DND-41 (cell line): ENCODE results near the gene HRH4.

ENCODE experiments used
- ATAC-seq: fragments of 200-7000 bp; cut with Tn5 transposase; 3 replicates; pipeline ENCODE4 v1.9.1; 2021; ENCODE audit warnings: low read depth; ENCODE audit not compliant: insufficient read depth
- DNase-seq: peaks from one replicate; pipeline ENCODE4 v3.0.0-alpha.2; 2020
- H2AFZ ChIP-seq: 2 replicates; pipeline ENCODE4 v1.6.0; 2012; ENCODE audit warnings: low read depth, low read length
- H3K27ac ChIP-seq: 2 replicates; pipeline ENCODE4 v1.5.1; 2012; ENCODE audit warnings: low read length, inconsistent platforms
- H3K27me3 ChIP-seq: fragments of 200-600 bp; sonication (generic); 2 replicates; pipeline ENCODE4 v1.6.0; 2012; ENCODE audit warnings: low read length, mild to moderate bottlenecking, inconsistent platforms; ENCODE audit not compliant: insufficient read depth, poor library complexity
- H3K36me3 ChIP-seq: 2 replicates; pipeline ENCODE4 v1.5.1; 2012; ENCODE audit warnings: low read length, inconsistent platforms; ENCODE audit not compliant: insufficient read depth
- H3K4me1 ChIP-seq: 2 replicates; pipeline ENCODE4 v1.5.1; 2012; ENCODE audit warnings: mild to moderate bottlenecking, low read length; ENCODE audit not compliant: insufficient read depth
- H3K4me2 ChIP-seq: 2 replicates; pipeline ENCODE4 v1.6.0; 2012; ENCODE audit warnings: mild to moderate bottlenecking, moderate library complexity, low read length, inconsistent platforms; ENCODE audit not compliant: insufficient read depth
- H3K4me3 ChIP-seq, 2 experiments: fragments of 200-600 bp in 1 of 2; shearing (Covaris generic) in 1 of 2; 2 replicates each; pipeline ENCODE4 v1.5.1; 2012 to 2016; ENCODE audit warnings: inconsistent platforms in 2 of 2, low read length in 2 of 2, mild to moderate bottlenecking in 2 of 2, low read depth in 1 of 2, moderate library complexity in 1 of 2
- H3K79me2 ChIP-seq: 2 replicates; pipeline ENCODE4 v1.6.0; 2012; ENCODE audit warnings: low read length, inconsistent platforms; ENCODE audit not compliant: insufficient read depth
- H3K9ac ChIP-seq: 2 replicates; pipeline ENCODE4 v1.6.0; 2012; ENCODE audit warnings: low read depth, mild to moderate bottlenecking, inconsistent platforms, low read length, moderate library complexity
- H3K9me3 ChIP-seq: 2 replicates; pipeline ENCODE4 v1.5.1; 2012; ENCODE audit warnings: low read length, moderate library complexity, mild to moderate bottlenecking, inconsistent platforms; ENCODE audit not compliant: insufficient read depth, severe bottlenecking
- H4K20me1 ChIP-seq: 2 replicates; pipeline ENCODE4 v1.6.0; 2012; ENCODE audit warnings: low read length; ENCODE audit not compliant: insufficient read depth
- EZH2 ChIP-seq: IDR thresholded peaks from 3 replicates; pipeline ENCODE4 v1.6.1; 2012; ENCODE audit warnings: borderline replicate concordance, low read depth, mild to moderate bottlenecking, moderate library complexity, low read length, inconsistent platforms; ENCODE audit not compliant: severe bottlenecking
- TF ChIP-seq, protein P1 (sequence below): IDR thresholded peaks from 2 replicates; pipeline ENCODE4 v1.5.1; 2012; ENCODE audit warnings: borderline replicate concordance, low read length, moderate library complexity, mild to moderate bottlenecking; ENCODE audit not compliant: poor library complexity, severe bottlenecking; ENCODE audit errors: extremely low read depth

The HRH4 gene

DNA sequence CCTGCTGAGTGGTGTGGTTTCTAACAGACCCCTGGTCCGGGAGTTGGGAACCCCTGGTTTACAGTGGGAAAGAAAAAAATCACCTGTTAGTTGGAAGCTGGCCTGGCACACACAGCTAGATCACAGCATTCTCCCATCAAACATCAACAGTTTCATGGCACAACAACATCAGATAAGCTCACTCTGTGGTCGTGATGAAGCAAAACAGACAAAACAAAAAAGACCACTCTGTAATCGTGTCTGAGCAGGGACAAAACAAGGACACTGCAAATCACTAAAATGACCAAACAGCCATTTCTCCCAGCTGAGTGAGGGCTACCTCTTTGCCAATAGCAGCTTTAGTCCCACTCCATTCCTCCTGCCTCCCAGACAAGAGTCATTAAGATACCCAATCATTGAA lies 43.0 kb upstream of the HRH4 start:
- no peaks in the 10 kb centered on the region for H3K4me1 ChIP-seq
- no peak overlapping the region for H2AFZ ChIP-seq
- H3K9me3 ChIP-seq, result no peaks in the 10 kb centered on the region
- H3K4me3 ChIP-seq, result no peak overlapping the region
- peaks cover 6% of the 10 kb centered on the region for H3K27me3 ChIP-seq
- ATAC-seq, result no peak
- H3K9ac ChIP-seq, result no peak overlapping the region
- no peak overlapping the region for H3K27ac ChIP-seq
- H3K4me2 ChIP-seq, result no peak overlapping the region
- no peaks in the 10 kb centered on the region for H4K20me1 ChIP-seq
- no peaks in the 10 kb centered on the region for H3K36me3 ChIP-seq
- no peaks in the 10 kb centered on the region for H3K79me2 ChIP-seq
- no peak for DNase-seq
- TF ChIP-seq EZH2, result no peak
- TF ChIP-seq, protein P1, sequence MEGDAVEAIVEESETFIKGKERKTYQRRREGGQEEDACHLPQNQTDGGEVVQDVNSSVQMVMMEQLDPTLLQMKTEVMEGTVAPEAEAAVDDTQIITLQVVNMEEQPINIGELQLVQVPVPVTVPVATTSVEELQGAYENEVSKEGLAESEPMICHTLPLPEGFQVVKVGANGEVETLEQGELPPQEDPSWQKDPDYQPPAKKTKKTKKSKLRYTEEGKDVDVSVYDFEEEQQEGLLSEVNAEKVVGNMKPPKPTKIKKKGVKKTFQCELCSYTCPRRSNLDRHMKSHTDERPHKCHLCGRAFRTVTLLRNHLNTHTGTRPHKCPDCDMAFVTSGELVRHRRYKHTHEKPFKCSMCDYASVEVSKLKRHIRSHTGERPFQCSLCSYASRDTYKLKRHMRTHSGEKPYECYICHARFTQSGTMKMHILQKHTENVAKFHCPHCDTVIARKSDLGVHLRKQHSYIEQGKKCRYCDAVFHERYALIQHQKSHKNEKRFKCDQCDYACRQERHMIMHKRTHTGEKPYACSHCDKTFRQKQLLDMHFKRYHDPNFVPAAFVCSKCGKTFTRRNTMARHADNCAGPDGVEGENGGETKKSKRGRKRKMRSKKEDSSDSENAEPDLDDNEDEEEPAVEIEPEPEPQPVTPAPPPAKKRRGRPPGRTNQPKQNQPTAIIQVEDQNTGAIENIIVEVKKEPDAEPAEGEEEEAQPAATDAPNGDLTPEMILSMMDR, result no peak

DNA sequence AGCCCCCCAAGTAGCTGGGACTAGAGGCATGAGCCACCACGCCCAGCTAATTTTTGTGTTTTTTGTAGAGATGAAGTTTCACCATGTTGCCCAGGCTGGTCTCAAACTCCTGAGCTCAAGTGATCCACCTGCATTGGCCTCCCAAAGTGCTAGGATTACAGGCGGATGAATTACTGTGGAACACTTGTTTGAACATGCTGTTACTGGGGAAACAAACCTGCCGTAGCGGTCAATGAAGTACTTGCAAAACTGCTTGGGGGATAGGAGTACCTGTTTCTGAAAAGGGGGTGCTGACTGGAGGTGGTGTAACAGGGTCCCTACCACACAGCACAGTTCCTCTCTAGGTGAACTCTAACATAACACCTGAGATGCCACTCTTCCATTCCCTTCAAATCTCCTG lies 39.9 kb upstream of the HRH4 start:
- Histone ChIP-seq H3K27ac (no peak overlapping the region), H3K4me1 (no peaks in the 10 kb centered on the region), H3K4me3 (no peak overlapping the region), H3K27me3 (peaks cover 7% of the 10 kb centered on the region), H2AFZ (no peak overlapping the region), H3K36me3 (no peaks in the 10 kb centered on the region), H3K4me2 (no peak overlapping the region), H3K9ac (no peak overlapping the region), H3K9me3 (no peaks in the 10 kb centered on the region), H3K79me2 (no peaks in the 10 kb centered on the region), H4K20me1 (no peaks in the 10 kb centered on the region)
- DNase-seq (no peak), ATAC-seq (no peak)
- TF ChIP-seq EZH2, result no peak
- TF ChIP-seq, protein P1, result no peak

DNA sequence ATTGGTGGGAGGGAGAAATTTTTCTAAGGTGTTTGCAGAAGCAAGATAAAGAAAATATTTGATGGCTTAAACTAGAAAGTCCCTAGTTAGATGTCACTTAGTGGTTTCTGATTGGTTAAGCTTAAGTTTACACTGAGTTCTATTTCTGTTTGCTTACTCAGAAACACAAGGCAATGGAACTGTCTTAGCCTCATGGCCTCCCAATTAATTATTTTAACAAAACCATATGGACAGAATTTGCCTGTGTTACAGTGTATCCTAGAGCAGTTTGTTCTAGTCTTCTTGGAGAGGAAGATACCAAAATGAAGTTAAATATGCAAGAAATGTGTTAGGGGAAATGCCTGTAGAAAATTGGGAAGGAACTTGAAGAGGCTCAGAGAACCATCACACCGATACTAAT lies 38.6 kb upstream of the HRH4 start:
- H2AFZ ChIP-seq, result no peak overlapping the region
- no peak for DNase-seq

More for the DNA sequence above, 38.6 kb upstream of the HRH4 start:
- H3K27me3 ChIP-seq, result peaks cover 2% of the 10 kb centered on the region
- H3K4me2 ChIP-seq, result no peak overlapping the region
- no peak overlapping the region for H3K9ac ChIP-seq
- ATAC-seq, result no peak
- H4K20me1 ChIP-seq, result no peaks in the 10 kb centered on the region
- no peak overlapping the region for H3K27ac ChIP-seq
- no peaks in the 10 kb centered on the region for H3K79me2 ChIP-seq
- H3K4me1 ChIP-seq, result no peaks in the 10 kb centered on the region
- no peaks in the 10 kb centered on the region for H3K9me3 ChIP-seq
- H3K36me3 ChIP-seq, result no peaks in the 10 kb centered on the region
- TF ChIP-seq, protein P1, result no peak
- TF ChIP-seq EZH2, result no peak
- H3K4me3 ChIP-seq, result no peak overlapping the region
